Stimulated activated CD8-positive, alpha-beta memory T cell treated with anti-CD3 and anti-CD28 coated beads, Interleukin-15, amount 100 ng/mL, for 4 hours (primary cell): ENCODE data around the gene EPS8L2.

Experiments
- DNase-seq, 2 donors: peaks; one replicate each; pipeline ENCODE4 v3.0.0-alpha.2; 2020; ENCODE audit warnings: low read depth in 2 of 2

EPS8L2 gene

DNA sequence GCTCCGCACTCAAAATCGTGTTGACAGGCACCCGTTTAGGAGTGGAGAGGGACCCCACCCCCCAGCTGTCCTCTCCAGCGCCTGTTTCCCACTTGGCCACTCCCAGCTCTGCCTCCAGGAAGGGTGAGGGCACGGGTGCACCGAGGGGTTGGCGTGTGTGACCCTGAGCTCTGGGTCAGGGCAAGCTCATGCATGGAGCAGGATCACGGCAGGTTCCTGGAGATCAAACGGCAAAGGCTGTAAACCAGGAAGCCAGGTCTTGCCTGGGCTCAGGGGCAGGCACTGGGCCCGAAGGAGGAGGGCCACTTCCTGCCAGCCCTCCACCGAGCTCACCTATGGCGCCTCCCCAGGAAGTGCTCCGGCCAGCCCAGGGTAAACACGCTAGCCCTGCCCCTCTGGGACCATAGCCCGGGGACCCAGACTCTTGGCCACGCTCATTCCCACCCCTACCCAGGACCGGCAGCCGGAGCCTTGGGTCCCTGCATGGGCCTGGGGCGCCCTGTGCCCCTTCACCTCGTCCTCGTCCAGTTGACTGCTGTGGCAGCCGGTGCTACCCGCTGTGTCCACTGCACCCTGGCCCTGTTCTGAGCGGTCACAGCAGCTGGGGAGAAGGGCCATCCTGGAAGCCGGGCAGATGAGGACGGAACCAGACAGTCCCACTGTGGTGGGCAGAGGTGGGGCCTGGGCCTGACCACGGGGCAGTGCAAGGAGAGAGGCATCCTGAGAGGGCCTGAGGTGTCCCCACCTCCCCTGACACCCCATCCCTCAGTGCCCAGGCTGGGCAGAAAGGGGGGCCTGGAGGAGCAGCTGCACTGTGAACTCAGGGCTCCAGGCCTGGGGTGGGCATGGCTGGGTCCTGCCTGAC, 1.0 kb upstream of the EPS8L2 start:
- no peak for DNase-seq

DNA sequence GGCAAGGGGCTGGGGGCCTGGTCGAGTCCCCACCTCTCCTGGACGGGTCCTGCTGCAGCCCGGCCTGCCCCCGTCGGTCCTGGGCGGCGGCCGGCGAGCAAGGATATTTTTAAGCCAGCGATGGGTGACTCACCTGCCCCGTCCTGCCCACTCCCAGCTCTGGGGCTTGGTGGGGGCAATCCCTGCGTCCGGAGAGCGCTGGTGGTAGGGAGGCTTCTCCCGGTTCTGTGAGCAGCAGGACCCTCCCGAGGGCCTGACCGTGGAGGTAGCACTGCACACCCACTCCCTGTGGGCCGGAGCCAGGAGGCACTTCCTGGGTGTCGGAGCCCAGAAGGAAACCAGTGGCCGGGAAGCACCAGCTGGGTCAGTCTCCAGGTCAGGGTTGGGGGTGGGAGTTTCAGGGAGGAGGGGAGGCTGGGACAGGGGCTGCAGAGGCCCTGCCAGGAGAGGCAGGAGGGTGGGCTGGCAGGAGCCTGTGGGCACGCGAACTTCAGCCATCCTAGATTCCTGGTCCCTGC, 467 bp downstream of the EPS8L2 start:
- no peak for DNase-seq

DNA sequence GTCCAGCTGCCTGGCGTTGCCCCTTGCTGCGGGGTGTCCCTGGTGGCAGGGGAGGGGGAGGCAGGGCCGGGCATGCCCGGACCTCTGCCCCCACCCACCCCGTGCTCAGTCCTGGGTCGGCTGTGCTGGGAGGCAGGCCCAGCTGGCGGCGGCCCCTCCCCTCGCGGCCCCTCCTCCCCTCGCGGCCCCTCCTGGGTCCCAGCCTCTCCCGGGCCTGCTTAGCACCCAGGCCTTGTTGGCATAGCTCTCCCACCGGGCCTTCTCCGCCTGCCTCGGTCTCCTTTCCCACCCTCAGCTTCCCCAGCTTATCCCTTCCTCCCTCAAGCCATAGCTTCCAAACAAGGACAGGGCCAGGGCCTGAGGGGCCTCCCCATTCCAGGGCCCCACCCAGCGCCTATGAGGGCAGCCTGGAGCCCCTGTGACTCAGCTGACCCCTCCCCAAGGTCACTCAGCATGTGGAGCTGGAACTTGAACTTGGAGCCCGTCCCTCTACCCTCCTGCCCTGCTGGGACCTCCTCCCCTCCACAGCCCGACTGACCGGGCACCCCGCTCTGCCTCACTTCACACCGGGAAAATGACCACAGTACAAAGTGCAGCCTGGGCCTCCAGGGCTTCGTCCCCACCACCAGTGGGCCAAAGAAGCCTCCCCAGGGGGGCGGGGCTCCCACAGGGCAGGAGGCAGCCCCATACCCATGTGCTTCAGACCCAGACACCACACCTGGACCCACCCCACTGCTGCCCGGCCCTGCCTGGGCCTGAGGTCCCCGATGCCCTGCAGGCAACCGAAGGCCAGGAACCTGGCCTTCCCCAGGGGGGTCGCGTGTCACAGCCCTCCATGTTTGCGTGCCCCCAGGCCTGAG, 1.2 kb downstream of the EPS8L2 start:
- no peak for DNase-seq

DNA sequence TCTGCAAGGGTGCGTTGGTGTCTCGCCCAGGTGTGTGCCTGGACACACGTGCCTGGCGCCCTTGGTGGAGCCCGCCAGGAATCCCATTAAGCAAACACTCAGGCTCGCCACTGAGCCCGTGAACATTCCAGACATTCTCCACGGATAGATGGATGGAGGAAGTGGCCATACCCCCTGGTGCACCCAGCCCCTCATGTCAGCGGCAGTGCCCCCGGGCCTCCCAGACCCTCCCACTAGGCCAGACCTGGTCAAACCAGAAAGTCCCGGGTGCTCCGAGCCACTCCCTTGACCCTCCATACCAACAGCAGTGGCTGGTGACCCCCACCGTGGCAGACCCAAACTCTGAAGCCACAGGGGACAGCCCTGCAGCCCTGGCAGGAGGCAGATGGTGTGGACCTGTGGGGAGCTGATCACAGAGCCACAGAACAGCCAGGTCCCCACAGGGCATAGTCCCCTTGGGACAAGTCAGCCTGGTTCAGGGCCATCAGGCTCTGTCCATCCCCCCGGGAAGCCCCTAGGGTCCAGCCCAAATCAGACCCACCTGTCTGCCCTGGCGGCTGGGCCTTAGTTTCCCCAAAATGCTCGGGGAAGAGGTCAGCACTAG, 1.9 kb downstream of the EPS8L2 start:
- DNase-seq: no peak

DNA sequence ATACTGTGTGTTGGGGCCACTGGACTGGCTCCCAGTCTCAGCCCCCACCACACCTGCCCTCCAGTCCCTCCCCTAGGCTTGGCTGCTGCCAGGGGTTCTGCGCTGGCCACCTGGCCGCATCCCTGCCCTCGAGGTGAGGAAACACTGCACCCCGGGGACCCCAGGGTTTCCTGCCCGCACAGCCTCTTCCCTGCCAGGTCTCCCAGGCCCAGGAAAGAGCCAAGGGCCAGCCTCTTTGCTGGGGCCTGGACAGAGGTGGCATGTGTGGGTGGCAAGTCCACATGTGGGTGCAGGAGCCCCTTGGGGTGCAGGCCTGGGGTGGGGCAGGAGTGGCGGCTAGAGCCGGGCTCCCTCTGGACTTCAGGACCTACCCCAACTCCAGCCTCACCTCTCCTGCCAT, 2.5 kb downstream of the EPS8L2 start:
- no peak for DNase-seq

DNA sequence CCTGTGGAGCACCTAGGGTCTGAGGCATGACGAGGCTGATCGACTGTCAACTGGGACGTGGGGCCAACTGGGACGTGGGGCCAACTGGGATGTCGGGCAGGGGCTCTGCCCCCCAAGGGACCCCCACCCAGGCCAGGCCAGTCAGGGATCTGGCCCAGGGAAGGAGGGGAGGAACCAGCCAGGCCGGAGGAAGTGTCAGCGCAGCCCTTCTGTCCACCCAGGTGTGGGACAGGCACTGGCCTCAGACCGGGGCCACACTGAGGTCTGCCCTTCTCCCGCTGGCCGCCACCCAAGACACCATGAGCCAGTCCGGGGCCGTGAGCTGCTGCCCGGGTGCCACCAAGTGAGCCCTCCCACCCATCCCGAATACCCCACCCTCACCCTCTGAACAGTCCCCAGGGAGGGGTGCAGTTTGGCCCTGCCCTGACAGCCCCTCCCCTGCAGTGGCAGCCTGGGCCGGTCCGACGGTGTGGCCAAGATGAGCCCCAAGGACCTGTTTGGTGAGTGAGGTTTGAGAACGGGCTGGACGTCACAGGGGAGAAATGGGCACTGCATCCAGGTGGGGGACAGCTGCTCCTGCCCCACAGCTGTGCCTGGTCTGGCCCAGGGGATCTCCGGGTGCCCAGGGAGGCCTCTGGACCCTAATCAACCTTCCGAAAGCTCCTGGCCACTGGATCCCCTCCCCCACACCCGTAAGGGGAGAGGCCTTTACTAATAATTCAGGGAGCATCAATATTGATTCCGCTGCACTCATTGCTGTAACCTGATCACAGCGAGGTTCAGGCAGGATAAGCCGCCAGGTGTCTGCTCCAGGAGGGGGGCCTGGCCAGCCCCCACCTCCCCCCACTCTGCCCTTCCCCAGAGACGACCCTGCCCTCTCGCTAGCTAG, 3.3 kb downstream of the EPS8L2 start:
- no peak for DNase-seq

DNA sequence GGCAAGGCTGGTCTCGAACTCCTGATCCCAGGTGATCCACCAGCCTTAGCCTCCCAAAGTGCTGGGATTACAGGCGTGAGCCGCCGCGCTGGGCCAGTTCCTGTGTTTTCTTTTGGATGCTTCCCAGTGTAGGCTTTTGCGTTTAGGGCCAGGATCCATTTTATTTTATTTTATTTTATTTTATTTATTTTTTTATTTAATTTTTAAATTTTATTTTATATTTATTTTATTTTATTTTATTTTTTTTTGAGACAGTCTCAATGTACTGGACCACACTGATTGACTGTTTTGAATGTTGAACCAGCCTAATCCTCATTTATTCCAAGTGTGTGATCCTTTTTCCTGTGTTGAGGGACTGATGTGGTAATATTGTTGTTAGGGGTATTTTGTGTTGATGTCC, 8.4 kb downstream of the EPS8L2 start:
- no peak for DNase-seq

DNA sequence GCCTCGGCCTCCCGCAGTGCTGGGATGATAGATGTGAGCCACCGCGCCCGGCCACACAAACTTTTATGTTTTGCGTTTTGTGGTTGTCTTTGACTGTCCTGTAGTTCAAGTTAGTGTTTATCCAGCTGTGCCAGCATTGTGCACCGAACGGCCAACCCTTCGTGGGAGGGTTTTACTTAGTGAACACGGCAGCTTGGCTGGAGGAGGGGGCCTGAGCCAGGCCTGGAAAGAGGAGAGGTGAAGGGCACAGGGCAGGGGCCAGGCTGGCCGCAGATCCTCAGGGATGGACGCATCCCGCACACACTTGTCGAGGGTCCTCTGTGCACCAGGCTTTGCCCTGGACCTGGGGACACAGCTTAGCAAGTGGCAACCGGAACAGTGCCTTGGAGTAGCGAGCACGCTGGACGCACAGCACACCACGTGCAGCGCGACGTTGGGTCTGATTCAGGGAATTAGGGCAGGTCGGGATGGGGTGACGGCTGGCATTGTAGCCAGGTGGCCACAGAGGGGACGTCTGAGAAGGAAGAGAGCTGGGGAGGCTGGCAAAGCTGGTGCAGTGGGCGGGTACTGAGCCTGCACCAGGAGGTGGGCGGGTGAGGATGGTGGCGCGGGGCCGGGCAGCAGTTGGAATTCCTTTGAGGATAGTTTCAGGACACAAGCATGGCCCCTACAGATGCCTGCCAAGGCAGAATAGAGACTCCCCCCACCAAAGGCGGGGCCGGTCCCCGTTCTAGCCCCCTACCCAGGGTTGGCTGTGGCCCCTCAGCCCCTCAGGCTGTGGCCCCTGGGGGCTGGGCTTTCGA, 13.4 kb downstream of the EPS8L2 start:
- no peak for DNase-seq

DNA sequence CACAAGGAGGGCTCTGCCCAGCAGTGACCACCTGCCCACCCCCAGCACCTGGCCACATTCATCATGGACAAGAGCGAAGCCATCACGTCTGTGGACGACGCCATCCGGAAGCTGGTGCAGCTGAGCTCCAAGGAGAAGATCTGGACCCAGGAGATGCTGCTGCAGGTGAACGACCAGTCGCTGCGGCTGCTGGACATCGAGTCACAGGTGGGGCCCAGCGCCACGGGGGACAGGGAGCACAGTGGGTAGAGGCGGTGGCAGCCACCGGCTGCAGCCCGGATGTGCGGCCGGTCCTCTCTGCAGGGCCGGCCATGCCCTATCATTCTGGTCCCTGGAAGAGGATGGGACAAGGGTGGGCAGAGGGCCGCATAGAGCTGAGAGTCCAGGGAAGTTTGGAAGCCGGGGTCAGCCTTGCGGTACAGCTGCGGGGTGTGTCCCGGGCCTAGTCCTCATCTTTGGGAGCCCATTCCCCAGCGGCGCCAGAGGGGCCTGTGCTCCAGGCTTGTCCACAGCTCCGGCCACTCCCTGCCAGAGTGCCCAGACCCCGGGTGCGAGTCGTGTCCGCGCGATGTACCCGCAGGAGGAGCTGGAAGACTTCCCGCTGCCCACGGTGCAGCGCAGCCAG, 14.1 kb downstream of the EPS8L2 start:
- no peak for DNase-seq

DNA sequence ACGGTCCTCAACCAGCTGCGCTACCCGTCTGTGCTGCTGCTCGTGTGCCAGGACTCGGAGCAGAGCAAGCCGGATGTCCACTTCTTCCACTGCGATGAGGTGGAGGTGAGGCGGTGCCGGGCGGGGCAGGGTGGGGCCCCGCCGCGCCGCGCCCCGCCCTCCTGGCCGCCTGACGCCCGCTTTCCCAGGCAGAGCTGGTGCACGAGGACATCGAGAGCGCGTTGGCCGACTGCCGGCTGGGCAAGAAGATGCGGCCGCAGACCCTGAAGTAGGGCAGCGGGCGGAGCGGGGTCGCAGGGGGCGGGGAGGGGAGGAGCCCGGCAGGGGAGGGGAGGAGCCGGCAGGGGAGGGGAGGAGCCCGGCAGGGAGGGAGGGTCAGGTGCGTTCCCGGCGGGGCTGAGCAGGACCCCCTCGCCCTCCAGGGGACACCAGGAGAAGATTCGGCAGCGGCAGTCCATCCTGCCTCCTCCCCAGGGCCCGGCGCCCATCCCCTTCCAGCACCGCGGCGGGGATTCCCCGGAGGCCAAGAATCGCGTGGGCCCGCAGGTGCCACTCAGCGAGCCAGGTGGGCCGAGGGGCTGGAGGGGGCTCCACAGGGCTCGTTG, 14.7 kb downstream of the EPS8L2 start:
- DNase-seq: no peak

DNA sequence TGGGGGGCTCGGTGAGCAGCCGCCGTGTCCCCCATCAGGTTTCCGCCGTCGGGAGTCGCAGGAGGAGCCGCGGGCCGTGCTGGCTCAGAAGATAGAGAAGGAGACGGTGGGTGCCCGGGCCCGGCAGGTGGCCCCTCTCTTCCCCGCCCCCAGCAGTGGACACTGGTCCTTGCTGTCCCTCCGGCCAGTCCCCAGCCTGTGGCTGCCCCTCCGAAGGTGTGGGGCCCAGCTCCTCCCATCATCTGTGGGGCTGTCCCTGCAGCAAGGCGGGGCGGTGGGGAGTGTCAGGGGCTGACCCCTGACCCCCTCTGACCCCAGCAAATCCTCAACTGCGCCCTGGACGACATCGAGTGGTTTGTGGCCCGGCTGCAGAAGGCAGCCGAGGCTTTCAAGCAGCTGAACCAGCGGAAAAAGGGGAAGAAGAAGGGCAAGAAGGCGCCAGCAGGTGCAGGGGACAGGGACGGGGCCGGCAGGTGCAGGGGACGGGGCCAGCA, 15.3 kb downstream of the EPS8L2 start:
- DNase-seq: no peak

DNA sequence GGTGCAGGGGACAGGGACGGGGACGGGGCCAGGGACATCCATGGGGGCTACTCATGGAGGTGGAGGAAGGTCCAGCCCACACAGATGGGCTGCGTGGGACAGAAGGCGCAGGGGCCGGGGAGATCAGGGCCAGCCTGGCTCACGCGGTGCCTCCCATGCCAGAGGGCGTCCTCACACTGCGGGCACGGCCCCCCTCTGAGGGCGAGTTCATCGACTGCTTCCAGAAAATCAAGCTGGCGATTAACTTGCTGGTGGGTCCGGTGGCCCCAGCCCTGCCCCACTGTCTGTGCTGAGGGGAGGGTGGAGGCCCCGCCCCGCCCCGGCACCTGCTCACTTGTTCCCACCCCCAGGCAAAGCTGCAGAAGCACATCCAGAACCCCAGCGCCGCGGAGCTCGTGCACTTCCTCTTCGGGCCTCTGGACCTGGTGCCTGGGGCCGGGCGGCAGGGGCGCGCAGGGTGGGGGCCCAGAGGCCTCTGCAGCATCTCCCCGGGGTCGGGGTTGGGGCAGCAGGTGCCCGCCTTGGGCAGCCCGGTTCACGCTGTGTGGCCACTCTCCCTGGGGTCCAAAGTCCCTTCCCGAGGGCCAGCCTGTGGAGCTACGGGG, 15.8 kb downstream of the EPS8L2 start:
- no peak for DNase-seq

DNA sequence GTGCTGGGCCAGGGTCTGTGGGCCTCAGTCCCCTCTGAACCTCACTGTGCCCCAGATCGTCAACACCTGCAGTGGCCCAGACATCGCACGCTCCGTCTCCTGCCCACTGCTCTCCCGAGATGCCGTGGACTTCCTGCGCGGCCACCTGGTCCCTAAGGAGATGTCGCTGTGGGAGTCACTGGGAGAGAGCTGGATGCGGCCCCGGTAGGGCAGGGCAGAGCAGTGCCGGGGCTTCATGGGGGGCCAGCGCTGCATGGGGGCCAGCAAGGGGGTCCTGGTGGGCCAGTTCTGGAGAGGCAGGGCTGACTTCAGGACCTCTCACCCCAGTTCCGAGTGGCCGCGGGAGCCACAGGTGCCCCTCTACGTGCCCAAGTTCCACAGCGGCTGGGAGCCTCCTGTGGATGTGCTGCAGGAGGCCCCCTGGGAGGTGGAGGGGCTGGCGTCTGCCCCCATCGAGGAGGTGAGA, 16.3 kb downstream of the EPS8L2 start:
- DNase-seq: no peak

DNA sequence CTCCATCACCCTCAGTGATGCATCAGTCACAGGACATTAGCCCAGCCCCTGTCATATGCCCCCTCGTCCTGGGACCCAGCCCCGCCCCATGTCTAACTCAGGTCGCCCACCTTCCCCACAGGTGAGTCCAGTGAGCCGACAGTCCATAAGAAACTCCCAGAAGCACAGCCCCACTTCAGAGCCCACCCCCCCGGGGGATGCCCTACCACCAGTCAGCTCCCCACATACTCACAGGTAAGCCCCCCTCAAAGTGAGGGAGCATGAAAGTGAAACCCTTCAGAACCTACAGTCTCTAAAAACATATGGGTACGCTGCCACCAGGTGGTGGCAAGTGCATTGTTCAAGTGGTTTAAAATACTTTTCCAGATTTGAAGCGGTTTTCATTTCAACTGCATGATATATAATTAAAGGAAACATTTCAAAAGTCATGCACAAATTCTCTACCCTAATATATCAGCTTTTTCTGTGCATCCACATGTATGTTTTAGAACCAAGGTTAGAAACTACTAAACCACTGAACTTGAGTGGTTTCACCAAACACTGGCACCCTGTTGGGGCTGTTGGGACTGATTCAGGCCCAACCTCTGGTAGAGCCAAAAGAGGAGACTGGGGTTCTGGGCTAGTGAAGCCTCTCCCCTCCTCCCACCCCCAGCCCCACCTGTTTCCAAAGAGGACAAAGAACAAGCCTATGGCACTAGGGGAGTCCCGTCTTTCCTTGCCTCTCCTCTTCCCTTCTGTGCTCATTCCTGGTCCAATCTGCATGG, 17.3 kb downstream of the EPS8L2 start:
- DNase-seq: peak in 1 of 2 donors; percentile 24

DNA sequence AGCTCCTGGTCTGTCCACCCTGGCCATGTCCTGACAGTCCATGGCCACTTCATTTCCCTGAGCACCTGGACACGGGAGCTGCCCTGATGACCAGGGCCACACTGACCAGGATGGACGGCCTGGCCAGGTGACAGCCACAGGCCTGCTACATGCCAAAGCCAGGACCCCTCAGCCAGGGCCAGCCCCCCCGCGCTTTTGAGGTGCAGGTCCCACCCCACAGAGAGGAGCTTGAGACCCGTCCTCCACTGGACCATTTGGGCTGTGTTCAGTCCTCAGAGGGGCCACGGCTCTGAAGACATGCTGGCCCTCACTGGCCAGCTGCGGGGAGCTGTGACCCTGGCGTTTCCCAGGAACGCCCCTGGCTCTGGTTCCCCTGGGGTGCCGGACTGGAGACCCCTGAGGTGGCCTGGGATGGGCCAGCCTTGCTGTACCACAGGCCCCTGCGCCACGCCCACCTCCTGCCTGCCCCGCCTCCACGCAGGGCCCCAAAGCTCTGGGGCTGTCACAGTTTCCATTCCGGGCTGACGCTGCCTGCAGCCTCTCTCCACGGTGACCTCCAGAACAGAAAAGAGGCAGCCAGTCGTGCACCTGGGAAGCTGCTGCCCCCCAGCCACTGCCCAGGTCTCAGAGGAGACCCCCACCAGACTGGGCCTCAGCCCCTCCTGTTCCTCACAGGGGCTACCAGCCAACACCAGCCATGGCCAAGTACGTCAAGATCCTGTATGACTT, 18.2 kb downstream of the EPS8L2 start:
- no peak for DNase-seq

DNA sequence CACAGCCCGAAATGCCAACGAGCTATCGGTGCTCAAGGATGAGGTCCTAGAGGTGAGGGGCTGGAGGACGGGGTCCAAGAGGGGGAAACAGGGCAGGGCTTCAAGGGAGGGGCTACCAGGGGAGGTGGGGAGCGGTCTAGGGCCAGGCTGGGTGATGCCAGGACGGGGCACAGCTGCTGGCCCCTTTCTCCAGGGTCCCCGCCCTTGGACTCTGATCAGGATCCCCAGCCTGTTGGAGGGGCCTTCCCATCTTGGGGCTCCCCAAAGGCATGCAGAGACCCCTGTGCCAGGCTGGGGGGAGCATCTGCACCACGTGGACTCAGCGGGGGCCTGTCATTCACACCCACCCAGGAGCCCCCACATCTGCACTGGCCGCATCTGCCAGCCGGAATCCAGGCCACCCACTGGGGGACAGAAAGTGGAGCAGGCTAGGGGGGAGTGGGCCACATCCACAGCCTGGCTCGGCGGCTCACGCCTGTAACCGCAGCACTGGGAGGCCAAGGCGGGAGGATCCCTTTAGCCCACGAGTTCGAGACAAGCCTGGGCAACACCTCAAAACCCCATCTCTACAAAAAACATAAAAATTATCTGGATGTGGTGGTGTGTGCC, 18.9 kb downstream of the EPS8L2 start:
- DNase-seq: no peak

DNA sequence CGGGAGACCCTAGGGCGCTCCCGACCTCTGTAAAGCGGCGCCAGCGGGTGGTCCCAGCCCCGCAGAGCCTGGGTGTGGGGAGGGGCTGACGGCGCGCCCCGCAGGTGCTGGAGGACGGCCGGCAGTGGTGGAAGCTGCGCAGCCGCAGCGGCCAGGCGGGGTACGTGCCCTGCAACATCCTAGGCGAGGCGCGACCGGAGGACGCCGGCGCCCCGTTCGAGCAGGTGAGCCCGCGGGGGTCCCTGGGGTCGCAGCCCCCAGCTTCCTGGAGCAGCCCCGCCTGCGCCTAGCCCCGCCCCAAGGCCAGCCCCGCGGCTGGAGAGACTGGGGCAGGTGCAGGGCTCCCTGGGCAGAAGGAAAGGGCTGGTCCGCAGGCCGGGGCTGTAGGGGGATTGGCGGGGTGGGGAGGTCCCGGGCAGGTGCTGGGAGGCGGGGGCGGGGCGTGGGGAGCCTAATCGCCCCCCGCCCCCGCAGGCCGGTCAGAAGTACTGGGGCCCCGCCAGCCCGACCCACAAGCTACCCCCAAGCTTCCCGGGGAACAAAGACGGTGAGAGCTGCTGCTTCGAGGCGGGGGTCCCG, 19.7 kb downstream of the EPS8L2 start:
- no peak for DNase-seq
